T-helper 1 cell treated with Interleukin-12 subunit alpha and Interleukin-12 subunit beta and Interleukin-4 antibody, amounts not matched to agents 30 ng/mL and 1 ng/mL, for 36 hours (primary cell): Measurements from ENCODE around the gene LRRC71. TPM values are rescaled to one million over a fixed set of nuclear protein-coding genes. Genes with fewer than 3 reads are reported as not detected.

ENCODE experiments used
- intact Hi-C: fragments of 100-400 bp; cut with micrococcal nuclease; formaldehyde crosslinking; loops from one replicate; pipeline ENCODE4 v1.15.1; 2024
- total RNA-seq: library from RNA; stranded (reverse); gene quantifications from 2 replicates; pipeline ENCODE4 v1.2.3, GENCODE V29; 2022

The LRRC71 gene
- total RNA-seq, 1 donor from 2014 or later: not detected

GRCh38 chr1:156905176-156905575, 15.3 kb upstream of the LRRC71 start:
- intact Hi-C loops: no loop called here

- intact Hi-C loops: no loop called here
These were observed 14.8 kb upstream of the LRRC71 start for GRCh38 chr1:156905651-156906050.

DNA sequence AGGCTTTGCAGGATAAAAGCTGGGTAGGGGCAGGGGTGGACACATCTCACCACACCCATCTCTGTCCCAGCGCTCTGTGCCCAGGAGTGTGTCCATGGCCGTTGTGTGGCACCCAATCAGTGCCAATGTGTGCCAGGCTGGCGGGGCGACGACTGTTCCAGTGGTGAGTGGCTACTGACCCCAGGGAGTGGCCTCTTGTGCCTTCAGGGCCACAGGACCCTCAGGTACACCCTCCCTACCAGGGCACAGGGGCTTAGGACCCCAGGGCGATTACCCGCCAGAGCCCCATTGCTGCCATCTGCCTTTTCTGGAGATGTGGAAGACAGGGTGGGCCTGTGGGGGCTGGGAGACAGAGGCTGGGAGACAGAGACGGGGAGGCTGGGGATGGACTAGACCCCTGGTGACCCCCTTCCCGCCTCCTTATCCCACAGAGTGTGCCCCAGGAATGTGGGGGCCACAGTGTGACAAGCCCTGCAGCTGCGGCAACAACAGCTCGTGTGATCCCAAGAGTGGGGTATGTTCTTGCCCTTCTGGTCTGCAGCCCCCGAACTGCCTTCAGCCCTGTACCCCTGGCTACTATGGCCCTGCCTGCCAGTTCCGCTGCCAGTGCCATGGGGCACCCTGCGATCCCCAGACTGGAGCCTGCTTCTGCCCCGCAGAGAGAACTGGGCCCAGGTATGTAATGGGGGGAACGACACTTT, 14.1 kb upstream of the LRRC71 start:
- intact Hi-C loops: no loop called here

- intact Hi-C loops: no loop called here
These were observed 11.9 kb upstream of the LRRC71 start for GRCh38 chr1:156908541-156908940.

DNA sequence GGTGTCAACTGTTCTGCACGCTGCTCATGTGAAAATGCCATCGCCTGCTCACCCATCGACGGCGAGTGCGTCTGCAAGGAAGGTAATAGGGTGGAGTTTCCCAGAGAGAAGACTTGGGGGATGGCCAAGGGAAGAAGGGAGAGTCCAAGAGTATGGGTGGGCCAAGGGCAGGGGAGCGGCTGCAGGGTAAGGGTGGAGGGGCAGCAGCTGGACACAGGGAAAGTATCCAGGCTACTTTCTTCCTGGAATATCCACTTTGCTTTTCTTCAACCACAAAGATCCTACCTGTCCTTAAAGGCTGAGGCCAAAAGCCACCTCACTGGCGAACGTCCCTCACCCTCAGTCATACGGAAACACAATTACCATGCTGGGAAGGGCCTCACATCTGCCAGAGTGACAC, 11.5 kb upstream of the LRRC71 start:
- intact Hi-C loops: no loop called here

DNA sequence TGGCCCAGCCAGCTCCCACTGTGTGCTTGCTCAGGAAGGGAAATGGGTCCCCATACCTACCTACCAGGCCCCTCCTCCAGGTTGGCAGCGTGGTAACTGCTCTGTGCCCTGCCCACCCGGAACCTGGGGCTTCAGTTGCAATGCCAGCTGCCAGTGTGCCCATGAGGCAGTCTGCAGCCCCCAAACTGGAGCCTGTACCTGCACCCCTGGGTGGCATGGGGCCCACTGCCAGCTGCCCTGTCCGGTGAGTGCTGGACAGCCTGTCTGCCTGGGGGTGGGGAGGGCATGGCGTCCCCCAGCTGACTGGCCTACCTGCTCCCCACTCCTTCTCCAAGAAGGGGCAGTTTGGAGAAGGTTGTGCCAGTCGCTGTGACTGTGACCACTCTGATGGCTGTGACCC, 10.8 kb upstream of the LRRC71 start:
- intact Hi-C loops: loop anchor here (1.0 kb wide), 2 partner anchors 52 to 165 kb away; no protein-coding TSS in a partner anchor

DNA sequence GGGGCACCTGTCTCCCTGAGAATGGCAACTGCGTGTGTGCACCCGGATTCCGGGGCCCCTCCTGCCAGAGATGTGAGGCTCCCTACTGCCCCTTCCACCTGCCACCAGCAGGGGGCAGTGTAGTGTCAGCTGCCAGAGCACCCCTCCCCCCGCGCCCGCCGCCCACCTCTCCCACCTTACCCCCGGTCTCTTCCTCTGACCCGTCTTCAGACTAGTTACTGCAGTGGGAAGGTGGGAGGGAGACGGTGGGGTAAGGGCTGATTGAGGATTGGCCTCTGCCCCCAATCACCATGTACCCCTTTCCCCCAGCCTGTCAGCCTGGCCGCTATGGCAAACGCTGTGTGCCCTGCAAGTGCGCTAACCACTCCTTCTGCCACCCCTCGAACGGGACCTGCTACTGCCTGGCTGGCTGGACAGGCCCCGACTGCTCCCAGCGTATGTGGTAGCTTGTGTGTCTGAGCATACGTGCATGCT, 10.1 kb upstream of the LRRC71 start:
- intact Hi-C loops: loop anchor here (1.0 kb wide), 2 partner anchors 51 to 164 kb away; no protein-coding TSS in a partner anchor

DNA sequence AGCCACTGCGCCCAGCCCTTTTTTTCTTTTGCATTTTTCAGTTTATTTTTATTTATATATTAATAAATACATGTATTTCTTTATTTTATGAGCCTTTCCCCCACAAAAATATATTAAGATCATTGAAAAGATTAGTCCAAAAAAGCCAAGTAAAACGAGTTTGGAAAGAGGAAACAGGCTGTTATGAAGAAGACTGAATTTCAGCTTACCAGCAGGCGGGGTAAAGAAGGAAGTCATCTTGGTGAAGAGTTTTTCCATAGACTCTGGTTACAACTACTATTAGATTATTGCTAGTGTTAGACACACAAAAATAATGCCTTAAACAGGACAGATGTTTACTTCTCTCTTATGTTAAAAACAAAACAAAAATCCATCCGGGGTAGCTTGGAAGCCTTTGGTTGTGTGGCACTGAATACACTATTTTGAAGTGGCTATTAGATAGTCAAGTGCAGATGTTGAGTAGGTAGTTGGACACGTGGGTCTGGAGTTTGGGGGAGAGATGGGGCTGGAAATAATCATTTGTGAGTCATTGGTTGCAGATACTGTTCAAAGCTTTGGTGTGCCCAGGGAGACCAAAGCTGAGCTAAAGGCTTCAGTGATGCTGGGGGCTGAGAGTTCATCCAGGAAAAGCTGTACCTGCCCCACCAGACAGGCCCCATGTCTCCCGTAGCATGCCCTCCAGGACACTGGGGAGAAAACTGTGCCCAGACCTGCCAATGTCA, 8.7 kb upstream of the LRRC71 start:
- intact Hi-C loops: no loop called here

DNA sequence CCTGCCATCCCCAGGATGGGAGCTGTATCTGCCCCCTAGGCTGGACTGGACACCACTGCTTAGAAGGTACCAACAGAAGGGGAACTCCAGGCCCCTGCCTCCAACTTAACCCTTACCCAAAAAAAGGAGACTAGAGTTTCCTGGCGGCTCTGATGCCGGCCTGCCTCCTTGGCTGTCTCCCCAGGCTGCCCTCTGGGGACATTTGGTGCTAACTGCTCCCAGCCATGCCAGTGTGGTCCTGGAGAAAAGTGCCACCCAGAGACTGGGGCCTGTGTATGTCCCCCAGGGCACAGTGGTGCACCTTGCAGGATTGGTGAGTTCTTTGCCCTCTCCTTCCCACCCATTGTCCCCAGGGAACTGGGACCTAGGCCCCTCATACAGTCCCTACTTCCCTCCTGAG, 8.1 kb upstream of the LRRC71 start:
- intact Hi-C loops: no loop called here

DNA sequence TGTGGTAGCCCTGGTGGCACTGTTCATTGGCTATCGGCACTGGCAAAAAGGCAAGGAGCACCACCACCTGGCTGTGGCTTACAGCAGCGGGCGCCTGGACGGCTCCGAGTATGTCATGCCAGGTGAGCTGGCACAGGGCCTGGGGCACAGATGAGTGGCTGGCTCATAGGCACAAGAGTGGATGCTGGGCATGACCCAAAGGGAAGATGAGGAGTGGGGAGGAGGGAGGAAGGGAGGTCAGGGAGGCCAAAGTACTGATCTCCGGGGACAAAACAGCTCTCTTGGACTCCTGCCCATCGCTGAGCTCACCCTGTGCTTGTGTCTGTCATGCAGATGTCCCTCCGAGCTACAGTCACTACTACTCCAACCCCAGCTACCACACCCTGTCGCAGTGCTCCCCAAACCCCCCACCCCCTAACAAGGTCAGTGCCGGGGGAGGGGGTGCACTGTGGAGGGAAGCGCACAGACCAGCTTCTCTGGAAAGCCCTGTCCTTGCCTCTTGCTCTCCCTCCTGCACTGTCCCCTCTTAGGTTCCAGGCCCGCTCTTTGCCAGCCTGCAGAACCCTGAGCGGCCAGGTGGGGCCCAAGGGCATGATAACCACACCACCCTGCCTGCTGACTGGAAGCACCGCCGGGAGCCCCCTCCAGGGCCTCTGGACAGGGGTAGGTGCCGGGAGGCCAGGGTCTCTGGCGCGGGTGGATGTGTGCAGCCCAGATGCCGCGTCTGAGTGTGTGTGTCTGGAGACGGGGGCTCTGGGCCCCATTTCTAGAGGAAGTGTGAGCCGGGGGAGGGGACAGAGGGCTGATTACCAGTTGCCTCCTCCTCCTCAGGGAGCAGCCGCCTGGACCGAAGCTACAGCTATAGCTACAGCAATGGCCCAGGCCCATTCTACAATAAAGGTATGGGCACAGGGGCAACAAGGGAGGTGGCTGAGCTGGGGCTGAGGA, 7.3 kb upstream of the LRRC71 start:
- intact Hi-C loops: no loop called here

GRCh38 chr1:156913809-156914387, 6.5 kb upstream of the LRRC71 start:
- intact Hi-C loops: no loop called here

DNA sequence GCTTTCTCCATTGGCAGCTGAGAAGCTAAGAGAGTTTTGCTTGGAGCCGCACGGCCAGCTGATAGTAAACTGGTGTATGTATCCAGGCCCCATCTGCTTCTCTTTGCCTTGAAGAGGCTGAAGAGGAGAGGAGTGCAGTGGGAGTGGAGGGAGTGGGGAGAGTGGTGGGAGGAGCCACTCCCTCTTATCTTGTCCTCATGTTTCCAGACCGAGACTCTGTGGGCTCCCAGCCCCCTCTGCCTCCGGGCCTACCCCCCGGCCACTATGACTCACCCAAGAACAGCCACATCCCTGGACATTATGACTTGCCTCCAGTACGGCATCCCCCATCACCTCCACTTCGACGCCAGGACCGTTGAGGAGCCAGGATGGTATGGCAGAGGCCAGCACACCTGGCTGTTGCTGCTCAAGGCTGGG, 6.0 kb upstream of the LRRC71 start:
- intact Hi-C loops: no loop called here

DNA sequence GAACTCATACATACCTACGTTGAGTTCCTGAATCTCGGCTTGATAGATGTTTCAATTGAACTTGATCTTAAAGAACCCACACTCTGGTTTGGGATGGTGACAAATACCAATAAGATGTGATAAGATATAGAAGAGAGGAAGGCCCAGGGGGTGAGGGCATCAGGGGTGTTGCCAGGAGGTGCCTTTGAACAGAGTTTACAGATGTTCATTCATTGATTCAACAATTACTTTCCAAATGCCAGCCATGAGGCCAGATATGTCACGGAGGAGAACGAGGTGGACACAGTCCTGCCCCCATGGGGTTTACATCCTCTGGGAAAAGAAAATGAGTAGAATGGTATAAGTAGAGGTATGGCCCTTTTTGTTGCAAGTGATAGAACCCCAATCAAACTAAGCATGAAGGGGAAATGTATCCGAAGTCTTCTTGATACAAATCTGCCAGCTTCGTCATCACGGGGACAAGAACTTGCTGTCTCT, 659 bp downstream of the LRRC71 start:
- intact Hi-C loops: no loop called here

- intact Hi-C loops: no loop called here
These were observed 2.7 kb downstream of the LRRC71 start for GRCh38 chr1:156922986-156923669.

- intact Hi-C loops: no loop called here
These were observed 3.4 kb downstream of the LRRC71 start for GRCh38 chr1:156923670-156924477.

DNA sequence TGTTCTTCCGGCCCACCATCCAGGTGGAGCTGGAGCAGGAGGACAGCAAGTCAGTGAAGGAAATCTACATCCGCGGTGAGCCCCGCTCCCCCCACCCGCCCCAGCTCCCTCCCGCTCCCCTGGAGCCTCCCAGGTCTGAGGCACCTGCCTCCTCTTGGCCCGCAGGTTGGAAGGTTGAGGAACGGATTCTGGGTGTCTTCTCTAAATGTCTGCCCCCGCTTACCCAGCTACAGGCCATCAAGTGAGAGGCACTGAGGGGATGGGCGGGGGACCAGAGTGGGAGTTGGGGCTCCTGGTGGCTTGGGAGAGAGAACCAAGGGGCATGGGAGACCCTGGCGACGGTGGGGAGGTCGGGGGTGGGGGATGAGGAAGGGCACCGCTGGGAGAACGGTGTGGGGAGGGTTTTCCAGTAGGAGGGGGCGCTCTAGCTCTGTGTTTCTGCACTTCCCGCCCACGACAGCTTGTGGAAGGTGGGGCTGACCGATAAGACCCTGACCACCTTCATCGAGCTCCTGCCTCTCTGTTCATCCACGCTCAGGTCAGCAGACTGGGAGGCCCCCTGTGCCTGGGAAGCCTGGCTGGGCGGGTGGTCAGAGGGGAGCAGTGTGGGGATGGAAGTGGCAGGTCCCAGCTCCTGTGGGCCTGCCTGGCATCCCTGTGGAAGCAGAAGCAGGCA, 4.2 kb downstream of the LRRC71 start:
- intact Hi-C loops: no loop called here

- intact Hi-C loops: loop anchor here (2.0 kb wide), 1 partner anchor 237 kb away; no protein-coding TSS in a partner anchor
These were observed 5.0 kb downstream of the LRRC71 start for GRCh38 chr1:156925154-156926010.

DNA sequence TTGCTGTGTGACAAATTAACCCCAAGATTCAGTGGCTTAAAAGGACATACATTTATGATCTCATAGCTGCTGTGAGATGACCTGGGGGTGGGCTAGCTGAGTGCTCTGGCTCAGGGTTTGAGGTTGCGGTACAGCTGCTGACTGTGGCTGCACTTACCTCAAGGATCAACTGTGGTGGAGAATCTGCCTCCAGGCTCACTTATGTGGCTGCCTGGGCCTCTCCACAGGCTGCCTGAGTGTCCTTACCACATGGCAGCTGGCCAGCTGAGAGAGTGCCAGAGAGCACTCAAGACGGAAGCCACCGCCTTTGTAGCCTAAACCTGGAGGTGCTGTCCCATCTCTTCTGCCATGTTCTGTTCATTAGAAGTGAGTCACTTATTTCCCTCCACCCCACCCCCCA, 5.7 kb downstream of the LRRC71 start:
- intact Hi-C loops: loop anchor here (2.0 kb wide), 1 partner anchor 237 kb away; no protein-coding TSS in a partner anchor
